K562 (cell line): ENCODE measurements around the gene JAG2. TPM values are rescaled to one million over a fixed set of nuclear protein-coding genes. Genes with fewer than 3 reads are reported as not detected.

Experiments used
- CREB3L1 ChIP-seq: fragments of 450-650 bp; IDR thresholded peaks from 2 replicates; pipeline ENCODE4 v1.6.1; 2014; ENCODE audit warnings: low read depth, mild to moderate bottlenecking, moderate library complexity, borderline replicate concordance
- GATAD2B ChIP-seq: fragments of 450-650 bp; IDR thresholded peaks from 2 replicates; pipeline ENCODE4 v1.6.1; 2017; ENCODE audit warnings: mild to moderate bottlenecking, borderline replicate concordance
- MAZ ChIP-seq, 2 experiments: fragments of 450-650 bp in 1 of 2; sonication (generic) in 1 of 2; formaldehyde crosslinking; IDR thresholded peaks in 1 of 2; conservative IDR thresholded peaks in 1 of 2; 2 replicates each; pipeline versions ENCODE4 v1.4.0 to v1.5.0; 2020; ENCODE audit warnings: mild to moderate bottlenecking in 1 of 2, missing genetic modification reagents in 1 of 2
- NONO ChIP-seq, 2 experiments: fragments of 200-400 bp in 1 of 2; fragments of 450-650 bp in 1 of 2; formaldehyde crosslinking in 1 of 2; IDR thresholded peaks; 2 replicates each; pipeline ENCODE4 v1.6.1; 2017; ENCODE audit warnings: low read depth in 2 of 2, mild to moderate bottlenecking in 2 of 2, moderate library complexity in 2 of 2, low read length in 1 of 2
- NRF1 ChIP-seq, 2 experiments: fragments of 450-650 bp; IDR thresholded peaks in 1 of 2; conservative IDR thresholded peaks in 1 of 2; 2 replicates each; pipeline ENCODE4 v1.6.1; 2014; ENCODE audit warnings: mild to moderate bottlenecking in 2 of 2
- RBFOX2 ChIP-seq: fragments of 200-400 bp; formaldehyde crosslinking; IDR thresholded peaks from 2 replicates; pipeline ENCODE4 v1.6.1; 2017; ENCODE audit warnings: low read depth, mild to moderate bottlenecking, low read length, moderate library complexity
- SAFB ChIP-seq: fragments of 200-400 bp; formaldehyde crosslinking; IDR thresholded peaks from 2 replicates; pipeline ENCODE4 v1.6.1; 2017; ENCODE audit warnings: low read depth, low read length, borderline replicate concordance
- SMAD4 ChIP-seq: fragments of 250-450 bp; sonication (Bioruptor Pico); conservative IDR thresholded peaks from 2 replicates; pipeline ENCODE4 v1.8.0; 2021; ENCODE audit warnings: inconsistent platforms, mild to moderate bottlenecking, moderate library complexity
- TEAD1 ChIP-seq, 2 experiments: fragments of 450-650 bp in 1 of 2; sonication (generic) in 1 of 2; formaldehyde crosslinking; IDR thresholded peaks; 2 replicates each; pipeline versions ENCODE4 v1.4.0 to v1.8.0; 2020 to 2022; ENCODE audit warnings: mild to moderate bottlenecking in 2 of 2, missing genetic modification reagents in 1 of 2
- TFAP4 ChIP-seq: sonication (generic); formaldehyde crosslinking; IDR thresholded peaks from 2 replicates; pipeline ENCODE4 v1.8.0; 2022; ENCODE audit warnings: missing genetic modification reagents, mild to moderate bottlenecking, moderate library complexity, borderline replicate concordance
- polyA plus RNA-seq, 8 experiments: library from polyadenylated mRNA; depleted of rRNA in 4 of 8; stranded (reverse) in 5 of 8; unstranded in 3 of 8; fragments of >200 nt; fragmentation: Nextera tagmentation in 2 of 8; fragmentation: Illumina TruSeq in 1 of 8; extraction: Ambion mirVana in 2 of 8; extraction: Trizol in 1 of 8; gene quantifications; 2 replicates each; pipeline versions ENCODE4 v1.2.1 to v1.2.3, GENCODE V29; 2011 to 2014; ENCODE audit warnings: inconsistent platforms in 1 of 8, missing spikeins in 1 of 8
- total RNA-seq, 7 experiments: library from RNA; depleted of rRNA in 6 of 7; stranded (reverse); fragments of >200 nt in 6 of 7; fragmentation: Illumina TruSeq in 2 of 7; extraction: Trizol in 2 of 7; gene quantifications; 2 replicates each; pipeline versions ENCODE4 v1.2.1 to v1.2.3, GENCODE V29; 2011 to 2021; ENCODE audit warnings: low replicate concordance in 1 of 7
- TF ChIP-seq, protein P1 (sequence below): fragments of 450-650 bp; IDR thresholded peaks from 2 replicates; pipeline ENCODE4 v1.6.1; 2017; ENCODE audit warnings: antibody characterized with exemption, mild to moderate bottlenecking

JAG2 gene
- total and polyA plus RNA-seq, 9 of the 15 experiments (the other 6 are each of a cell fraction or from before 2014, with no cell fraction given): 0.25 to 48.4 (median 8.6) TPM

GRCh38 chr14:105167303-105168092 lies 1.1 kb downstream of the JAG2 start (continued):
- TF ChIP-seq, protein P1, sequence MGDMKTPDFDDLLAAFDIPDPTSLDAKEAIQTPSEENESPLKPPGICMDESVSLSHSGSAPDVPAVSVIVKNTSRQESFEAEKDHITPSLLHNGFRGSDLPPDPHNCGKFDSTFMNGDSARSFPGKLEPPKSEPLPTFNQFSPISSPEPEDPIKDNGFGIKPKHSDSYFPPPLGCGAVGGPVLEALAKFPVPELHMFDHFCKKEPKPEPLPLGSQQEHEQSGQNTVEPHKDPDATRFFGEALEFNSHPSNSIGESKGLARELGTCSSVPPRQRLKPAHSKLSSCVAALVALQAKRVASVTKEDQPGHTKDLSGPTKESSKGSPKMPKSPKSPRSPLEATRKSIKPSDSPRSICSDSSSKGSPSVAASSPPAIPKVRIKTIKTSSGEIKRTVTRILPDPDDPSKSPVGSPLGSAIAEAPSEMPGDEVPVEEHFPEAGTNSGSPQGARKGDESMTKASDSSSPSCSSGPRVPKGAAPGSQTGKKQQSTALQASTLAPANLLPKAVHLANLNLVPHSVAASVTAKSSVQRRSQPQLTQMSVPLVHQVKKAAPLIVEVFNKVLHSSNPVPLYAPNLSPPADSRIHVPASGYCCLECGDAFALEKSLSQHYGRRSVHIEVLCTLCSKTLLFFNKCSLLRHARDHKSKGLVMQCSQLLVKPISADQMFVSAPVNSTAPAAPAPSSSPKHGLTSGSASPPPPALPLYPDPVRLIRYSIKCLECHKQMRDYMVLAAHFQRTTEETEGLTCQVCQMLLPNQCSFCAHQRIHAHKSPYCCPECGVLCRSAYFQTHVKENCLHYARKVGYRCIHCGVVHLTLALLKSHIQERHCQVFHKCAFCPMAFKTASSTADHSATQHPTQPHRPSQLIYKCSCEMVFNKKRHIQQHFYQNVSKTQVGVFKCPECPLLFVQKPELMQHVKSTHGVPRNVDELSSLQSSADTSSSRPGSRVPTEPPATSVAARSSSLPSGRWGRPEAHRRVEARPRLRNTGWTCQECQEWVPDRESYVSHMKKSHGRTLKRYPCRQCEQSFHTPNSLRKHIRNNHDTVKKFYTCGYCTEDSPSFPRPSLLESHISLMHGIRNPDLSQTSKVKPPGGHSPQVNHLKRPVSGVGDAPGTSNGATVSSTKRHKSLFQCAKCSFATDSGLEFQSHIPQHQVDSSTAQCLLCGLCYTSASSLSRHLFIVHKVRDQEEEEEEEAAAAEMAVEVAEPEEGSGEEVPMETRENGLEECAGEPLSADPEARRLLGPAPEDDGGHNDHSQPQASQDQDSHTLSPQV: peak; percentile 89
- TF ChIP-seq SMAD4 (CRISPR knock-in tag) (peak; percentile 60), NRF1 (conservative IDR thresholded peaks at IDR 0.05 in 1 of 2, IDR thresholded peaks at IDR 0.05 in 1 of 2) (peak in 1 of 2 experiments; percentile 13; a peak in 1 of 4 replicates), SAFB (peak; percentile 60; the same call in 1 of the 2 replicates), RBFOX2 (peak; percentile 63), CREB3L1 (0 out of 2 replicates have a peak, but pooled peaks have one; percentile 50), MAZ (CRISPR knock-in tag; conservative IDR thresholded peaks at IDR 0.05 in 1 of 2, IDR thresholded peaks at IDR 0.05 in 1 of 2) (peak in 1 of 2 experiments; percentile 25; a peak in 1 of 4 replicates), TFAP4 (CRISPR knock-in tag) (peak; percentile 32; the same call in 1 of the 2 replicates), TEAD1 (CRISPR knock-in tag; IDR thresholded peaks at IDR 0.05) (peak in 1 of 2 experiments; percentile 12; a peak in 1 of 4 replicates), NONO (IDR thresholded peaks at IDR 0.05; ENCODE audit: low read depth in 2 of 2, low read length in 1 of 2) (0 out of 4 replicates have a peak, but pooled peaks of 1 of the 2 experiments have one; percentile 19), GATAD2B (peak; percentile 67; the same call in 1 of the 2 replicates)
